ENCODE results near the gene CKB.

The CKB gene

DNA sequence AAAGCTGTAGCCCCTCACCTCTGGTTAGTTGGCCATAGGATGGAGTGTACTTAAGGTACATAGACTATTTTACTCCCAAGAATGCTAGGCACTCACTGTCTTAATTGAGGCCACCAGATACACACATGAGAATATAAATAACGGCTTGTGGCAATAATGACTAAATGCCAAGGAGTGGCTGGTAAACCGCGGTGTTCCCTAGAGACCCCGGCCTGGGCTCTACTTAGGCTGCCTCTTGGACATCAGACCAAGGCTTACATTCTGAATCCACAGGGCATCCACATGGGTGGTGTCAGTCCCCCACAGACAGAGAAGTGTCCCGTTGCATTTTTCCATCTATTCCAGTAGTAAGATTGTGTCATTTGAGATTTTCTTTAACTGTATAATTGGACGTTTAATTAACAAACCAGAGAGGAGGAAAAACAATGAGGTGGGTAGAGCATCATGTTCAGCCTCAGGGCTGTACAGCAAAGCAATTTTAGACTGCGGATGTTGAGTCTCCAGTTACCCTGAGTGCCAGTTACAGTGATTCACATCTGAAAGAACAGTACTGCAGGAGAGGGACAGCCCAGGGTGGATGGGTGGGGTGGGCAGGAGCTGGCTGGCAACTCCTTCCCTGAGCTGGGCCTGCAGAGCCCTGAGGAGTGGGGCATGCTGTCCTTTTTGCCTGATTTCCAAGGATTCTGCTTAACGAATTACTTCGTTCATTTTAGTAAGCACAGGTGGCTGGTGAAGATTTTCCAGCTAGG, 20.5 kb downstream of the CKB start:
- no peak for TF ChIP-seq SIN3A (IDR thresholded peaks at IDR 0.05; ENCODE audit: borderline replicate concordance, insufficient read depth, low read length)
- TF ChIP-seq, protein P1, sequence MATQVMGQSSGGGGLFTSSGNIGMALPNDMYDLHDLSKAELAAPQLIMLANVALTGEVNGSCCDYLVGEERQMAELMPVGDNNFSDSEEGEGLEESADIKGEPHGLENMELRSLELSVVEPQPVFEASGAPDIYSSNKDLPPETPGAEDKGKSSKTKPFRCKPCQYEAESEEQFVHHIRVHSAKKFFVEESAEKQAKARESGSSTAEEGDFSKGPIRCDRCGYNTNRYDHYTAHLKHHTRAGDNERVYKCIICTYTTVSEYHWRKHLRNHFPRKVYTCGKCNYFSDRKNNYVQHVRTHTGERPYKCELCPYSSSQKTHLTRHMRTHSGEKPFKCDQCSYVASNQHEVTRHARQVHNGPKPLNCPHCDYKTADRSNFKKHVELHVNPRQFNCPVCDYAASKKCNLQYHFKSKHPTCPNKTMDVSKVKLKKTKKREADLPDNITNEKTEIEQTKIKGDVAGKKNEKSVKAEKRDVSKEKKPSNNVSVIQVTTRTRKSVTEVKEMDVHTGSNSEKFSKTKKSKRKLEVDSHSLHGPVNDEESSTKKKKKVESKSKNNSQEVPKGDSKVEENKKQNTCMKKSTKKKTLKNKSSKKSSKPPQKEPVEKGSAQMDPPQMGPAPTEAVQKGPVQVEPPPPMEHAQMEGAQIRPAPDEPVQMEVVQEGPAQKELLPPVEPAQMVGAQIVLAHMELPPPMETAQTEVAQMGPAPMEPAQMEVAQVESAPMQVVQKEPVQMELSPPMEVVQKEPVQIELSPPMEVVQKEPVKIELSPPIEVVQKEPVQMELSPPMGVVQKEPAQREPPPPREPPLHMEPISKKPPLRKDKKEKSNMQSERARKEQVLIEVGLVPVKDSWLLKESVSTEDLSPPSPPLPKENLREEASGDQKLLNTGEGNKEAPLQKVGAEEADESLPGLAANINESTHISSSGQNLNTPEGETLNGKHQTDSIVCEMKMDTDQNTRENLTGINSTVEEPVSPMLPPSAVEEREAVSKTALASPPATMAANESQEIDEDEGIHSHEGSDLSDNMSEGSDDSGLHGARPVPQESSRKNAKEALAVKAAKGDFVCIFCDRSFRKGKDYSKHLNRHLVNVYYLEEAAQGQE (IDR thresholded peaks at IDR 0.05; ENCODE audit: insufficient read depth in 1 of 2, low read depth in 2 of 2, low read length in 2 of 2), result no peak
- no peak for TF ChIP-seq POLR2AphosphoS5 (IDR thresholded peaks at IDR 0.05; ENCODE audit: low read depth, low read length)
- no peak for TF ChIP-seq TAF1 (IDR thresholded peaks at IDR 0.05; ENCODE audit: borderline replicate concordance, insufficient read depth, low read length)
- no peak for TF ChIP-seq FOXP2 (optimal IDR thresholded peaks at IDR 0.05; ENCODE audit: borderline replicate concordance, extremely low read depth, extremely low read length, insufficient read depth)

DNA sequence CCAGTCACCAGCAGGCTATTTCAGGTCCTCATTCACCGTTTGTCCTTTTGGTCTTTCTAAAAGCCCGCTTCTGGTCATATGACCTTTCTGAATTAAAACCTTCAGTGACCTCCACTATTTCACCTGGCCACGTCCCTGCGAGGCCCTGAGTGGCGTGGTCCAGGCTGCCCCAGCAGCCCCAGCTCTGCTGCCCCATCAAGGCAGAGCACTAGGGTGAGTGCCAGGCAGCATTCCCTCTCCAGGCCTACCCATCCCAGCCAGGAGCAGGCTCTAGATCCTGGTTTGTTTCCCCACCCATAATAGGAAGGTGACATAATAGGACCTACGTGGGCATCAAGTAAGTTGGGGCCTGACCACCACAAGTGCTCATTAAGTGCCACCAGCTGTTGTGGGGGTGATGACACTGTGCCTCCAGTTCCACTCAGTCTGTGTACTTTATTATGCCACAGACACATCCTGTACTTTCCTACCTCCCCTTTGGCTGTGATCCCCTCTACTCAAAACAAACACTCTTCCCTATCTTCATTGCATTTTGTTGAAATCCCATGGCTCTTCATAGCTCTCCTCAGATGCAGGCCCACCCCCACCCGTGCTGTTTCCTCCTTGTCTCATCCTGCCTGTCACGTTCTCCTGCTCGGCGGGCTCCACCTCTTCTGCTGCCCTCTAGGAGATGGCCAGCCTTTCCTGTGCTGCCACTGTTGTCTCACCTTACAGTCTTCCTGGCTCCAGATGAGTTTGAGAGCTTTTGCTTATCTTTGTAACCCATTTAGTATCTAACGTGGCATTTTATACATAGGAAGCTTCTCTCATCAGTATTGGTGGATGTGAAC, 21.4 kb downstream of the CKB start:
- no peak for TF ChIP-seq TAF1 (IDR thresholded peaks at IDR 0.05; ENCODE audit: borderline replicate concordance, insufficient read depth, low read length)
- TF ChIP-seq SIN3A (IDR thresholded peaks at IDR 0.05; ENCODE audit: borderline replicate concordance, insufficient read depth, low read length), result no peak
- TF ChIP-seq POLR2AphosphoS5 (IDR thresholded peaks at IDR 0.05; ENCODE audit: low read depth, low read length), result no peak
- no peak for TF ChIP-seq FOXP2 (optimal IDR thresholded peaks at IDR 0.05; ENCODE audit: borderline replicate concordance, extremely low read depth, extremely low read length, insufficient read depth)
- TF ChIP-seq, protein P1 (IDR thresholded peaks at IDR 0.05; ENCODE audit: insufficient read depth in 1 of 2, low read depth in 2 of 2, low read length in 2 of 2), result no peak

DNA sequence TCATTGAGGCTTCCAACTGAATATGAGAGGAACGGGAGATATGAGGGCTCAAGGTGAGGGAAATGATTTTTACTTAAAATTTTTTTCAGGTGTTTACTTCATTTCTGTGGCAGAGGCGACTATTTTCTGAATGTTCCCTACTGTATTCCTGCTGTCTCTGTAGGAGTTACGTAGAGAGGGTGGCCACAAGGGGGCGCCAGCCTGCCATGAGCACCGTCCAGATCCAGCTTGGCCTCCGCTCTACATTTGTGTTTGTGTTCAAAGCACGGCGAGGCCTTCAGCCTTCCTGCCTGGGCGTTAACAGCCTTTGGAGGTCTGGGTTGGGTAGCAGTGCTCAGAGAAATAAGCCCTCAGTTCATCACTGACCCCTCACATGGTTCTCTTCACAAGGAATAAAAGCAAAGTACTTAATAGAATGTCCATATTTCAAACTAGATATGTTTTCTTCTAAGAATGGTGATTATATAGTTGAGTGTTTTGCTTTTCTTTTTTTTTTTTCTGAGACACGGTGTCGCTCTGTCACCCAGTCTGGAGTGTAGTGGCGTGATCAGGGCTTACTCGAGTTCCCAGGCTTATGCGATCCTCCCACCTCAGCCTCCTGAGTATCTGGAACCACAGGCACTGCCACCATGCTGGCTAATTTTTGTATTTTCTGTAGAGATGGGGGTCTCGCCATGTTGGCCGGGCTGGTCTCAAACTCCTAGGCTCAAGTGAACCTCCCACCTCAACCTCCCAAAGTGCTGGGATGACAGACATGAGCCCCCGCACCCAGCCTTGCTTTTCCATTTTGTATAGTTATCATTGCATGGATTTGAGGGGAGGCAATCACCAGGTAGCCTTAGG, 22.3 kb downstream of the CKB start:
- peak; percentile 40 for TF ChIP-seq FOXP2 (optimal IDR thresholded peaks at IDR 0.05; ENCODE audit: borderline replicate concordance, extremely low read depth, extremely low read length, insufficient read depth)
- no peak for TF ChIP-seq SIN3A (IDR thresholded peaks at IDR 0.05; ENCODE audit: borderline replicate concordance, insufficient read depth, low read length)

DNA sequence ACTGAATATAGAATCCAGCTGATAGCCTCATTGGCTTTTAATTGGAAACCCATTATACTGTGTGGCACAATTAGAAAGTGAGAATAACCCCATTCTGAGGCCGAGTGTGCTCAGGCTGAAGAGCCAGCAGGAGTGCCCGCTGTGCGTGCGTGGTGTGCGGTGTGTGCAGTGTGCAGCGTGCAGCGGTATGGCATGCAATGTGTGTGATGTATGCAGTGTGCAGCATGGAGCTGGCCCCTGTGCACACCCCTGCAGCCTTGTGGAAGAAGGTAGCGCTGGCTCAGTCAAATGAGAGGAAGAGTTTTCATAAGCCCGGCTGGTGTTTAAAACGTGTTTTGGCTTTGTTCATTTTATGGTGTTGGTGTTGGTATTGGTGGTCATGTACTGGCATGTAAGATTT, 22.9 kb downstream of the CKB start:
- no peak for TF ChIP-seq SIN3A (IDR thresholded peaks at IDR 0.05; ENCODE audit: borderline replicate concordance, insufficient read depth, low read length)

DNA sequence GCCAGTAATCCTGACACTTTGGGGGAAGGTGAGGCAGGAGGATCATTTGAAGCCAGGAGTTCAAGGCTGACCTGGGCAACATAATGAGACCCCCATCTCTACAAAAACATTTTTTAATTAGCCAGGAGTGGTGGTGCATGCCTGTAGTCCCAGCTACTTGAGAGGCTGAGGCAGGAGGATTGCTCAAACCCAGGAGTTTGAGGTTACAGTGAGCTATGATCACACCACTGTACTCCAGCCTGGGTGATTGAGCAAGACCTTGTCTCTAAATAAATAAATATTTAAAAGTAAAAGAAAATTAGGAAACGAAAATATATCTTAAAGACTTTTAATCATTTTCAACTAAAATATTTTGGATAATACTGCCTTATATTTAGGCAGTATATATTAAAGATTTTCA, 25.9 kb downstream of the CKB start:
- TF ChIP-seq POLR2AphosphoS5 (IDR thresholded peaks at IDR 0.05; ENCODE audit: low read depth, low read length) (no peak), FOXP2 (optimal IDR thresholded peaks at IDR 0.05; ENCODE audit: borderline replicate concordance, extremely low read depth, extremely low read length, insufficient read depth) (no peak), SIN3A (IDR thresholded peaks at IDR 0.05; ENCODE audit: borderline replicate concordance, insufficient read depth, low read length) (no peak), TAF1 (IDR thresholded peaks at IDR 0.05; ENCODE audit: borderline replicate concordance, insufficient read depth, low read length) (no peak)
- TF ChIP-seq, protein P1 (IDR thresholded peaks at IDR 0.05; ENCODE audit: insufficient read depth in 1 of 2, low read depth in 2 of 2, low read length in 2 of 2), result no peak
